Measurements from ENCODE around the gene TAT.
"Not testable (repeated sequence)": the region's sequence is repeated elsewhere in the genome, so short reads cannot be mapped to it uniquely, and the experiment has no call there.

TAT gene

DNA sequence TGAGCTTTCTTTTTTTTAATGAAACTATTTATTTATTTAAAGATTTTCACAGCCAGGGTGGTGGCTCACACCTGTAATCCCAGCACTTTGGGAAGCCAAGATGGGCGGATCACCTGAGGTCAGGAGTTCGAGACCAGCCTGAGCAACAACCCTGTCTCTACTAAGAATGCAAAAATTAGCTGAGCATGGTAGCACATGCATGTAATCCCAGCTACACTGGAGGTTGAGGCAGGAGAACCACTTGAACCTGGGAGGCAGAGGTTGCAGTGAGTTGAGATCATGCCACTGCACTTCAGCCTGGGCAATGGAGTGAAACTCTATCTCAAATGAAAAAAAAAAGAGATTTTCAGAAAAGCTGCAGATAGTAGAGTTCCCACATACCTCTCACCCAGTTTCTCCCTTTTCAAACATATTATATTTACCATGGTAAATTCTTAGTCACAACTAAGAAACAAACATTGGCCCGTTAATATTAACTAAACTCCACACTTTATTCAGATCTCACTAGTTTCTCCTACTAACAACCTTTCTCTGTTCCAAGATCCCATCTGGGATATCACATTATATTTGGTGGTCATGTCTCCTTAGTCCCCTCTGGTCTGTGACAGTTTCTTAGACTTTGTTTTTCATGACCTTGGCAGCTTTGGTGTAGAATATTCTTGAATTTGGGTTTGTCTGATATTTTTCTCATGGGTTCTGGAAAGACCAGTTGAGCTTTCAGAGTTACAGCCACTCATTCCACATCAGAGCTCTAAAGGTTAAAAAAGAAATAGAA is 7.8 kb upstream of the TAT start:
- DNase-seq = no peak

GRCh38 chr16:71582553-71582848 is 5.6 kb upstream of the TAT start:
- DNase-seq = not testable (repeated sequence)

- DNase-seq = no peak
Observed at GRCh38 chr16:71574702-71575101, 2.2 kb downstream of the TAT start.

DNA sequence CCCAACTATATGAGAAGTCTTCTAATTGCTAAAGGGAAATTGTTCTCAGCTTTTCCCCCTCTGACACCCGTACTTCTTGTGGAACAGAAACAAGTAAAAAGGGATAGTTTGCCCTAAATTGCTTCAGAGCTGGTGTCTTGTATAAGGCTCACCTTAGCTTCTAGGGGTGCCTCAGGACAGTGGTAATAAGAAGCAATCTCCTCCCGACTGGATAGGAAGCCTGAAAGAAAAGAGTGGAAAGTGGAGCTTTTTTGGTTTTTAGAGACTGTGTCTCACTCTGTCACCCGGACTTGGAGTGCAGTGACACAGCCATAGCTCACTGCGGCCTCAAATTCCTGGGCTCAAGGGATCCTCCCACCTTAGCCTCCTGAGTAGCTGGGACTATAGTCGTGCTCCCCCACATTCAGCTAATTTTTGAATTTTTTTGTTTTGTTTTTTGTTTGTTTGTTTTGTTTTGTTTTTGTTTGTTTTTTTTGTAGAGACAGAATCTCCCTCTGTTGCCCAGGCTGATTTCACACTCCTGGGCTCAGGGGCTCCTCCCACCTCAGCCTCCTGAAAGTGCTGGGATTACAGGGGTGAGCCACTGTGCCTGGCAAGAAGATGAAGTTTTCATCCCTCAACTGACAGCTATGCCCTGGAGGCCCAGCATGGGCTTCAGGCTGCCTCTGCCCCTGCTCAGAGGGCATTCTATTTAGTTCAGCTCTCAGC is 3.4 kb downstream of the TAT start:
- no peak for DNase-seq

GRCh38 chr16:71572497-71573116 is 4.3 kb downstream of the TAT start:
- DNase-seq = no peak

DNA sequence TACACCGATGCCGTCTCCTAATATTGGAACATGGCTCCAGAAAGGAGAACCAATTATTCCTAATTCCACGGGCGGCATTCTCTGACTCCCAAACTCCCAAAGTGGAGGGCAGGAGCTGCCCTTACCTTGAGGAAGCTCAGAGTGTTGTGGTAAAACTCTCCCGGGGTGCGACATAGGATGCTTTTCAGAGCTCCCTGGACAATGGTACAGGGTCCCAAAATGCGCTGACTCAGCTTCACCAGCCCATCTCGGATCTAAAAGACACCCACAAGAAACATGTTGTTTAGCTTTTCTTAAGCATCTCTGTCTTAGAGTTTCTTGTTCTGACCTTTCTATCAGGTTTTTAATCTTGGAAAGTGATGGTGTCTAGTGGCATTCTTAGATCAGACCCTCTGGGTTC is 6.7 kb downstream of the TAT start:
- DNase-seq = no peak

DNA sequence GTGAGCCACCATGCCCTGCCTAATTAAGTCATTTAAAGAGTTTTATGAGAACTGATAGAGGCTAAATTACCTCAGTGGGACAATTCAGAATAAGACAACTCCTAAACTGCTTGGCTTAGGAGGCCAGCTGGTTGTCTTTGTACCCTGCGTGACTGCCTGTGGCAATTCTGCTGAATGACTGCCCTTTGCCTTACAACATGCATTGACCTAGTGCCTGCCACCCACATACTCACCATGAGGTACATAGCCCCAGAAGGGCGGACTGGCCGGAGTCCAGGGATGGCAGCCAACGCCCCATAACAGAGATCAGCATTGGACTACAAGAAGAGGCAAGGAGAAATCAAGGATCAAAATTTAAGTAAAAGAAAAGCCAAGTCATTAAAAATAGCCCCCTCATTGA is 7.3 kb downstream of the TAT start:
- DNase-seq = no peak

DNA sequence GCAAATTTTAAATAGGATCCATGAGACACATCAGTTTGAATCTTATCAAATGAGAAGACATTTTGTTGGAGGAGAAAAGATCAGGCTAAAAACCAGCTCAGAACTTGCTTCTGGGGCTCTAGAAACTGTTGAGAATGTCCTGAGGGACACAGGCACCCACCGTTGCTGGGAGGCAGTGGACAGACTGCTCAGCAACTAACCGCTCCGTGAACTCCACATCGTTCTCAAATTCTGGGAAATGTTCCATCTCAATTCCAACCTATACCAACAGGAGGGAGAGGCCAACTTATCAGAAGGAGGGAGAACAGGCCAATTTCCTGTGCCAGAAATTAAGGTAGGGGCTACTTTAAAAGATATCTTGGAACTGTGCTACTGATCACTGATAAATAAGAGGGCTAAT is 8.3 kb downstream of the TAT start:
- no peak for DNase-seq

- no peak for DNase-seq
Observed at GRCh38 chr16:71567931-71568330, 9.0 kb downstream of the TAT start.

DNA sequence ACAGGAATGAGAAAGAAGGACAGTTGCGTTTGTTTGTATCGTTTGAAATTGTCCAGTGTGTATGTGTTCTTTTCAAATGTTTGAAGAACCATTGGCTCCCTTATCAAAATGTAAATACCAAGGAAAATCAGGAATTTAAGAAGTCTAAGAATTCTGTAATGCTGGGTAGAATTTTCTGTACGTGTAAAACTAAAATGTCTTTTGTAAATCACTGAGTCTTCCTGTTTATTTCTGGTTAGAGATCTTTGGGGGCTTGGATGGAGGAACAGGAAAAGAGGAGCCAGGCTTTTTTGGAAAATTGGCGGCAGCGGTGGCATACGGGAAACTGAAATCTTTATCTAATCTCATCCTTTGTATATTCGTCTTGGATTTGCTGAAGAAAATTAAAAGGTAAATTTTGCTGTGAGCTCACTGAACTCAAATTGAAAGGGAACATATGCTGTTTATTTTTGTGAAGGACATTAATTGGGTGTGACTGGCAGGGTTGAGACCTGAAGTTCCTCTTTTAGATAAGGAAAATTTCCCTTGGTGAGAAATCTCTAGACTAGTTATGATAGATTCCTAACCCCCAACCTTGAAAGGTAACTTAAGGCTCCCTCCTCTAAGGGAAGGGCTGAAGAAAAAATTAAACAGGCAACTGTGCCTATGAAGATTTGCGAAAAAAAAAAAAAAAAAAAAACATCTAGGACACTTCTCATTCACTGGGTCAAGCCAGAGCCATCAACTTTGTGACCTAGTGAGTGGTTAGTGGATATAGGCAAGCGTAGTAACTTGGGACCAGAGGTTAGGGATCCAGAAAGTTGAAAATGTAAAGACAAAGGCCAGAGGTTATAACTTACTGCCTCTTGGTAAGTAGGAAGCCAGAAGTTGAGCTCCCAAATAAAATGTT is 10.8 kb downstream of the TAT start:
- DNase-seq = peak; percentile 12 to 60 (median 48)

DNA sequence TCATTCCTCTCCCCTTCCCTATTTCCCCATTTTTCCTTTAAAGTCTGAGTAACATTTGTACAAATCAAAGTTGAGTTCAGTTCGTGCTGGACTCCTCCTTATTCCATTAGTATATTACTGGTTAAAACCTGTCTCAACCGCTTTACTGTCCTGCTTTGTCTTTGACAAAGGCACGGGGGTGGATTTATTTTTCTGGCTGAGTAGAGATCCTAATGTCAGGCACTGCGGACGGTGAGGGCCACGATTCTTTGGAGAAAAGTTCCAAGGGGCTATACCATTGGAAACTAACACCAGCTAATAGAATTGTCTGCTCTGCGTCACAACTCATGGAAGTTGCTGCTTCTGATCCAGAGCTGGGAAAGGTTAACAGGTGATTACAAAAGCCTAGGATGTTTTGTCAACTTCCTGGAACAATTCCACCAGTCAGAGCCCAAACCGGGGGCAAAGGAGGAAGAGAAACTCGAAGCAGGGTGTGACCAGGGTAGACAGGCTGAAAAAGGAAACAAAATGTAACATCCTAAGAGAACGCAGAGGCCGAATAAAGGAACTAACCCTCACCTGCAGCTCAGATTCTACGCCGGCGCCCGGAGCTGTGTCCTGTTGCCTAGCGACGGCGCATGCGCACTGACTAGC is 12.4 kb downstream of the TAT start:
- peak; percentile 64 to 79 (median 69) for DNase-seq

DNA sequence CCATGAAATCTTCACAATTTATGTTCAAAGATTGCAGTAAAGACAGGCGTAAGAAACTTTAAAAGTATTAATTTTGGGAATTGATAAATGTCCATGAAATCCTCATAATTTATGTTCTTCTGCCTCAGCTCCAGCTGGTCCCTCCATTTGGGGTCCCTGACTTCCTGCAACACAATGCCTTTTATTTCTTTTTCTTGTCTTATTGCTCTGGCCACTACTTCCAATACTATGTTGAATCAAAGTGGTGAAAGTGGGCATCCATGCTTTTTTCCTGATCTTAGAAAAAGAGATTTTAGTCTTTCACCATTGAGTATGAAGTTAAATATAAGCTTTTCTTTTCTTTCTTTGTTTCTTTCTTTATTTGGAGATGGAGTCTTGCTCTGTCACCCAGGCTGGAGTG is 14.3 kb downstream of the TAT start:
- DNase-seq = no peak

DNA sequence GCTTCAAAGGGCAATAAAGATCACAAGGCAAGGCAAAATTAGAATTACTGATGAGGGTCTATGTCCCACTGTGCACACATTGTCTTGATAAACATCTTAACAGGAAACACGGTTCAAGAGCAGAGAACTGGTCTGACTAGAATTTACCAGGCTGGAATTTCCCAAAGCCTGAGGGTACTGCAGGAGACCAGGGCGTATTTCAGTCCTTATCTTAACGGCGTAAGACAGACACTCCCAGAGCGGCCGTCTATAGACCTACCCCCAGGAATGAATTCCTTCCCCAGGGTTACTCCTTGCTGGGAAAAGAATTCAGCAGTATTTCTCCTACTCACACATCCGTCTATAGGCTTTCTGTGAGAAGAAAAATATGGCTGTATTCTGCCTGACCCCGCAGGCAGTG is 15.0 kb downstream of the TAT start:
- DNase-seq = not testable (repeated sequence)

GRCh38 chr16:71559855-71560254 is 17.0 kb downstream of the TAT start:
- DNase-seq = no peak

- DNase-seq = no peak
Observed at GRCh38 chr16:71557954-71558582, 18.8 kb downstream of the TAT start.

GRCh38 chr16:71557299-71557698 is 19.6 kb downstream of the TAT start:
- no peak for DNase-seq

DNA sequence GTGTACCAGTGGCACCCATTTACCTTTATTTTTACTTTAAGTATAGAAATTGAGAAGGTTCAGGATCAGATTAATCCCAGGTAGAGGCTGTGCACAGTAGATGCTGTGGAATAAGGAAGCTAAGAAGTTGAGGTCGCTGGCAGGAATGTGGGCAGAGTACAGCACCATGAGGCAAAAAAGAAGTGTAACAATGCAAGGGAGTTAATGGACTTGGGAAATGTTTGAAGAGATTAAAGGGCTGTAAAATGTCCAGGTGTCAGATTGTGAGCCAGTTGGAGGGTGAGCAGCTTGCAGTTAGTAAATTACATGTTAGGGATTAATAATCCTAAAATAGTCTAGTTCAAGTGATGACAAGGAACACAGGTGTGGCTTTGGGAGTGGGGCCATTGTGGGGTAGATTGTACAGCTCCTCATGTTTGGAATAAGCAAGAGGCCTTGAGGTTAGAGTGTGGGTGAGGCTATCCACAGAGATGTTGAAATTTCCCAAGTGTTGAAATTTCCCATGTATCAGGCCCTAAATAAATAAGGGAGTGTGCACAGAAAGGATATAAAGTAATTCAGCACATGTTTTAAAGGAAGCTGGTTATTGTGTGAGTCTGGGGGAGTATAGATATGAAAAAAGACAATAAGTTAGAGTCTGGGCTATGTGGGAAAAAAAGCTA is 21.5 kb downstream of the TAT start:
- peak; percentile 23 to 38 (median 28) for DNase-seq

- no peak for DNase-seq
Observed at GRCh38 chr16:71552698-71553503, 24.0 kb downstream of the TAT start.

DNA sequence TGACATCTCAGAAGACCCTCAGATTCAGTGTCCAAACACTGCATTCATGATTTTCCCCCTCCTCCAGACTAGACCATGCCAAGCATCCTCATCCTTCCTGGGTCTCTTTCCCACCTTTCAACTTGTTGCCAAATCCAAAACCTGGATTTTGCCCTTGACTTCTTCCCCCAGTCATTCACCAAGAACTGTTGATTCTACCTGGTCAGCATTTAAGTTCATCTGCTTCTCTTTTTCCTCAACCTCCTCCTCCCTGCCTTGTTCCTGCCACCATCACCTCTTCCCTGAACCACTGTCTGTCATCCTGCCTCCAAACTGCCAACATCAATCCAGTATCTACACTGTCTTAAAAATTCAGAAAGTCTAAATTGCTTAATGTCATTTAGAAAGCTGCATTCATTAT is 29.7 kb downstream of the TAT start:
- no peak for DNase-seq

- DNase-seq = peak; percentile 74 to 86 (median 78)
Observed at GRCh38 chr16:71542377-71542776, 34.5 kb downstream of the TAT start.

- DNase-seq = peak; percentile 42 to 63 (median 42)
Observed at GRCh38 chr16:71537643-71538042, 39.2 kb downstream of the TAT start.

Data from suppressor macrophage treated with lipopolysaccharide for 1 hour (primary cell).